Fibroblast of skin of right quadriceps (primary cell): ENCODE data around the gene PLIN5.

Experiments
- DNase-seq: peaks from one replicate; pipeline ENCODE4 v3.0.0-alpha.2; 2013

PLIN5 gene

GRCh38 chr19:4477034-4477801 lies 57.8 kb downstream of the PLIN5 start:
- DNase-seq = no peak

DNA sequence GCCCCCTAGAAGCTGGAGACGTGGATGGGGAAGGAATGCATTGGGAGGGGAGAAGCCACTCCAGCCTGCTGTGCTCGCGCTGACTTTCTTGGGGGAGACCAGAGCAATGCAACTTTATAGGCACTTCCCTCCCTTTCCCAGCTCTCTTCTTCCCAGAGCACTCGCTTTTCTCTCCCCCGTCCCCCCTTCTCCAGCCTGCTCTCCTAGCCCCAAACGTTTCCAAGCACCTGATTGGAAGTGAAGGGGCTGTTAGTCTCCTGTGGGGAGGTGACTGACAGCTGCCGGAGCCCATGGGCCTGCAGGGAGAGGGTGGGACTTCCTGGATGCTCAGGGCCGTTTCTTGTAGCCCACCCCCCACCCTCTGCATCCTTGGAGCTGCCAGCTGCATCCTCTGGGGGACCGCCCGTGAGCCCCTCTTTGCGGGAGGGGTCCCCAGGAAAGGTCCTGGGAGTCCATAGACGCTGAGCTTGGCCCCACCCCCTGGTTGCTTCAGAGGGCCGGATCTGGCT lies 60.5 kb downstream of the PLIN5 start:
- DNase-seq = peak; percentile 76

DNA sequence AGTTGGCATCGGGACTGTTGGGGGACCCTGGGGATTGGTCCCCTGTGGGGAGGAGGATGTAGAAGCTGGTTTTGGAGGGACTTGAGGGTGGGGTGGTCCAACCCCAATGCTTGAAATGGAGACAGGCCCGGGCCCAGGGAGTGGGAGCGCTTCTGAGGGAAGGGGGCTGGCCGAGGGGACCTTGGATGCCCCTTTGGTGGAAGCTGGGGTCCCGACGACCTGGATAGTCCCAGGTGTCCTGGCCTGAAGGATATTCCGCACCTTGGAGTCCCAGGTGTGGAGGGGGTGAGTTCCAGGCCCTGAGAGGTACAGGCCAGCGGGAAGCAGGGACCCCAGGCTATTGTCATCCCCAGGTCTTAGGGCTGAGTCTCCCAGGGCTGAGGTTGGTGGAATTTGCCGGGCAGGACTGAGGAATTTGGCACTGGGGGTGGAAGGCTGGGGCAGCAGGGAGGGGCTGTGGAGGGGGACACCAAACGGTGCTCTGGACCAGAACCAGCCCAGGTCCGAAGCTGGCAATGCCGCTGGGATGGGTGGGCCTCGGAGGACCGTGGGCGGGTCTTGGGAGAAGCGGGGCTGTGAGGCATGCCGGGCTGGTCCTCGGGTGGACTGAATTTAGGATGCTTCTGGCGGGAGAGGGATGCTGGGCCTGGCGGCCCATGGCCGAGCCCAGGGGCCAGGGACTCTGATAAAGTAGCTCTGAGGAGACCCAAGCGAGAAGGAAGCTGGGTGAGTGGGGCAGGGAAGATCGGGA lies 61.1 kb downstream of the PLIN5 start:
- no peak for DNase-seq

DNA sequence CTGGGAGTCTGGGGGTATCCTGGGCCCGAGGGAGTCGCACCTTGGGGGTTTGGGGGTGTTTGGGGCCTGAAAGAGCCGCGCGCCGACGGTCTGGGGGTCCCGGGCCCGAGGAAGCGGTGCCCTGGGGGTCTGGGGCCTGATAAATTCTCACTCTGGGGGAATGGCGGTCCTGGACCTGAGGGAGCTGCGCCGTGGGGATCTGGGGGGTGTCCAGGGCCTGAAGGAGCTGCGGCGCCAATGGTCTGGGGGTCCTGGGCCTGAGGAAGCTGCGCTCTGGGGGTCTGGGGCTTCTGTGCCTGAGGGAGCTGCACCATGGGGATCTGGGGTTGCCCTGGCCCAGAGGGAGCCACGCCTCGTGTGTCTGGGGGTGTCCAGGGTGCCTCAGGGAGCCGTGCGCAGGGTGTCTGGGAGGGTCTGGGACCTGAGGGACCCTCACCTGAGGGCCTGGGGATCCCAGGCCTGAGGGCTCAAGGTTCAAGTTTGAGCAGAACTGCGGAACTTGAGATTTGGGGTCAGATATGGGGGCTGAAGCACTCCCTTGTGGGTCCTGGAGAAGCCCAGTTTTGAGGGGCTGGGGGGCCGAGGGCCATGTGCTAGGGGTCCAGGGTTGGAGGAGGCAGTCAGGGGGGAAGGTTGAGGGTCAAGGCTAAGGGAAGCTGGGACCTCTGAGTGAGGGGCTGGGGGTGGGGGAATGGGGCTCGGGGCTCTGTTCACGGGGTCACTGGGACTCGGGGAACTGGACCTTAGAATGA lies 61.8 kb downstream of the PLIN5 start:
- DNase-seq = no peak
